Measurements from ENCODE around the gene LRRC8E.
"Not testable (repeated sequence)": the region's sequence is repeated elsewhere in the genome, so short reads cannot be mapped to it uniquely, and the experiment has no call there.

The LRRC8E gene

GRCh38 chr19:7855426-7856108 is 32.7 kb upstream of the LRRC8E start:
- DNase-seq (ENCODE audit: low read depth in 2 of 2), result no peak

- DNase-seq (ENCODE audit: low read depth in 2 of 2), result no peak
These were observed 32.2 kb upstream of the LRRC8E start for GRCh38 chr19:7856109-7856591.

GRCh38 chr19:7856679-7857663 is 31.3 kb upstream of the LRRC8E start:
- DNase-seq (ENCODE audit: low read depth in 2 of 2), result no peak

GRCh38 chr19:7857727-7858108 is 30.6 kb upstream of the LRRC8E start:
- no peak for DNase-seq (ENCODE audit: low read depth in 2 of 2)

- DNase-seq (ENCODE audit: low read depth in 2 of 2), result no peak
These were observed 30.1 kb upstream of the LRRC8E start for GRCh38 chr19:7858109-7858770.

- DNase-seq (ENCODE audit: low read depth in 2 of 2), result not testable (repeated sequence)
These were observed 29.2 kb upstream of the LRRC8E start for GRCh38 chr19:7859087-7859486.

- DNase-seq (ENCODE audit: low read depth in 2 of 2), result no peak
These were observed 28.2 kb upstream of the LRRC8E start for GRCh38 chr19:7859831-7860713.

GRCh38 chr19:7860714-7861618 is 27.3 kb upstream of the LRRC8E start:
- DNase-seq (ENCODE audit: low read depth in 2 of 2), result no peak

- DNase-seq (ENCODE audit: low read depth in 2 of 2), result no peak
These were observed 26.5 kb upstream of the LRRC8E start for GRCh38 chr19:7861619-7862412.

GRCh38 chr19:7862413-7862951 is 25.8 kb upstream of the LRRC8E start:
- DNase-seq (ENCODE audit: low read depth in 2 of 2), result peak; percentile 64 to 66

GRCh38 chr19:7863157-7863970 is 24.9 kb upstream of the LRRC8E start:
- DNase-seq (ENCODE audit: low read depth in 2 of 2), result no peak

GRCh38 chr19:7863971-7864689 is 24.2 kb upstream of the LRRC8E start:
- DNase-seq (ENCODE audit: low read depth in 2 of 2), result no peak

GRCh38 chr19:7864690-7865074 is 23.6 kb upstream of the LRRC8E start:
- DNase-seq (ENCODE audit: low read depth in 2 of 2), result no peak

GRCh38 chr19:7865262-7865911 is 22.9 kb upstream of the LRRC8E start:
- no peak for DNase-seq (ENCODE audit: low read depth in 2 of 2)

- no peak for DNase-seq (ENCODE audit: low read depth in 2 of 2)
These were observed 21.8 kb upstream of the LRRC8E start for GRCh38 chr19:7866399-7867091.

GRCh38 chr19:7867092-7867844 is 21.0 kb upstream of the LRRC8E start:
- no peak for DNase-seq (ENCODE audit: low read depth in 2 of 2)
